Large intestine (tissue), 3 donors: ENCODE results near the gene LMO1. TPM values are rescaled to one million over a fixed set of nuclear protein-coding genes. Genes with fewer than 3 reads are reported as not detected.

Experiments used
- DNase-seq, 2 donors: peaks; one replicate each; pipeline versions ENCODE4 v3.0.0 to v3.0.0-alpha.2; 2013
- H3K27ac ChIP-seq: one replicate; pipeline ENCODE4 v1.5.1; 2013; ENCODE audit warnings: low read length
- H3K27me3 ChIP-seq: 2 replicates; pipeline ENCODE4 v1.6.1; 2013; ENCODE audit warnings: low read length; ENCODE audit not compliant: control insufficient read depth, insufficient read depth
- H3K36me3 ChIP-seq: 2 replicates; pipeline ENCODE4 v1.6.1; 2013; ENCODE audit warnings: low read length; ENCODE audit not compliant: control insufficient read depth, insufficient read depth
- H3K4me1 ChIP-seq: one replicate; pipeline ENCODE4 v1.6.1; 2013; ENCODE audit warnings: low read length; ENCODE audit not compliant: control insufficient read depth, insufficient read depth
- H3K4me3 ChIP-seq: one replicate; pipeline ENCODE4 v1.5.1; 2013; ENCODE audit warnings: low read length
- H3K9me3 ChIP-seq: one replicate; pipeline ENCODE4 v1.6.1; 2013; ENCODE audit warnings: mild to moderate bottlenecking, low read depth, low read length, moderate library complexity; ENCODE audit not compliant: control insufficient read depth
- WGBS: methylation state at CpG from one replicate; pipeline ENCODE4 v1.1.5; 2013; ENCODE audit warnings: low lambda C conversion rate; ENCODE audit not compliant: insufficient coverage; 5-methylcytosine and 5-hydroxymethylcytosine counted together
- polyA plus RNA-seq: library from polyadenylated mRNA; unstranded; fragments of 120-200 nt; gene quantifications from one replicate; pipeline ENCODE4 v1.2.1, GENCODE V29; 2013

LMO1 gene
- polyA plus RNA-seq, 1 donor: 0.12 TPM

GRCh38 chr11:8288824-8289491, 25.3 kb upstream of the LMO1 start:
- DNase-seq: no peak
- Histone ChIP-seq H3K27me3 (peaks cover 18% of the 10 kb centered on the region), H3K4me1 (no peaks in the 10 kb centered on the region), H3K4me3 (no peak overlapping the region), H3K9me3 (no peaks in the 10 kb centered on the region), H3K36me3 (no peaks in the 10 kb centered on the region), H3K27ac (no peak overlapping the region)
- WGBS: no CpG with 5 or more reads among the region's 13 CpGs

GRCh38 chr11:8288166-8288772, 24.6 kb upstream of the LMO1 start:
- H3K27me3 ChIP-seq: peaks cover 23% of the 10 kb centered on the region
- H3K36me3 ChIP-seq: no peaks in the 10 kb centered on the region
- no peak overlapping the region for H3K27ac ChIP-seq
- no CpG with 5 or more reads among the region's 3 CpGs for WGBS
- no peaks in the 10 kb centered on the region for H3K4me1 ChIP-seq
- H3K4me3 ChIP-seq: no peak overlapping the region
- no peak for DNase-seq
- H3K9me3 ChIP-seq: no peaks in the 10 kb centered on the region

- Histone ChIP-seq H3K4me3 (no peak overlapping the region), H3K27ac (no peak overlapping the region), H3K9me3 (no peaks in the 10 kb centered on the region), H3K36me3 (no peaks in the 10 kb centered on the region), H3K27me3 (peaks cover 28% of the 10 kb centered on the region), H3K4me1 (no peaks in the 10 kb centered on the region)
- DNase-seq: no peak
These were observed 24.0 kb upstream of the LMO1 start for GRCh38 chr11:8287703-8288102.

DNA sequence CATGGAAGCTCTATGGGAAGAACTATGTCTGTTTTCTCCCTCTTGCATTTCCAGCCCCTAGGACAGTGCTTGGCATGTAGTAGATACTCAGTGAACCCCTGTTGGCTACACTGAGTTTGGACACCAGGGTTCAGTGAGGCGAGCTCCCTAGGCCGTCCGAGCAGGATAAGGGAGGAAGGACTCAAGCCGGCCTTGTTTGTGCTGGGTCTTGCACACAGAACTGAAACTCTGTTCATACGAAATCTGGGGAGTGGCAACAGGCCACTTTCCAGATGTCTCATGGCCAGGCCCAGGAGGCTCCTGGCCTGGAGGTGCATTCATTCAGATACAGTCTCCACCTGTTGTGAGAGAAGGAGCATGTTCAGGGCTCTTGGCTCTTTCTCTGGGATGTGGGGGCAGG, 23.6 kb upstream of the LMO1 start:
- Histone ChIP-seq H3K36me3 (no peaks in the 10 kb centered on the region), H3K27me3 (peaks cover 32% of the 10 kb centered on the region), H3K4me1 (no peaks in the 10 kb centered on the region), H3K27ac (no peak overlapping the region), H3K4me3 (no peak overlapping the region), H3K9me3 (no peaks in the 10 kb centered on the region)
- WGBS: no CpG with 5 or more reads among the region's 5 CpGs
- DNase-seq: no peak

GRCh38 chr11:8286886-8287285, 23.2 kb upstream of the LMO1 start:
- Histone ChIP-seq H3K27me3 (peaks cover 36% of the 10 kb centered on the region), H3K4me1 (no peaks in the 10 kb centered on the region), H3K27ac (no peak overlapping the region), H3K4me3 (no peak overlapping the region), H3K9me3 (no peaks in the 10 kb centered on the region), H3K36me3 (no peaks in the 10 kb centered on the region)
- WGBS: no CpG with 5 or more reads among the region's 2 CpGs
- no peak for DNase-seq

- no peak overlapping the region for H3K4me3 ChIP-seq
- no peak for DNase-seq
- H3K27me3 ChIP-seq: peaks cover 41% of the 10 kb centered on the region
- no peaks in the 10 kb centered on the region for H3K9me3 ChIP-seq
- no CpG with 5 or more reads among the region's 4 CpGs for WGBS
- no peak overlapping the region for H3K27ac ChIP-seq
- H3K4me1 ChIP-seq: no peaks in the 10 kb centered on the region
- H3K36me3 ChIP-seq: no peaks in the 10 kb centered on the region
These were observed 22.1 kb upstream of the LMO1 start for GRCh38 chr11:8285796-8286195.

GRCh38 chr11:8285228-8285627, 21.6 kb upstream of the LMO1 start:
- no peak for DNase-seq
- no CpG with 5 or more reads among the region's 3 CpGs for WGBS

DNA sequence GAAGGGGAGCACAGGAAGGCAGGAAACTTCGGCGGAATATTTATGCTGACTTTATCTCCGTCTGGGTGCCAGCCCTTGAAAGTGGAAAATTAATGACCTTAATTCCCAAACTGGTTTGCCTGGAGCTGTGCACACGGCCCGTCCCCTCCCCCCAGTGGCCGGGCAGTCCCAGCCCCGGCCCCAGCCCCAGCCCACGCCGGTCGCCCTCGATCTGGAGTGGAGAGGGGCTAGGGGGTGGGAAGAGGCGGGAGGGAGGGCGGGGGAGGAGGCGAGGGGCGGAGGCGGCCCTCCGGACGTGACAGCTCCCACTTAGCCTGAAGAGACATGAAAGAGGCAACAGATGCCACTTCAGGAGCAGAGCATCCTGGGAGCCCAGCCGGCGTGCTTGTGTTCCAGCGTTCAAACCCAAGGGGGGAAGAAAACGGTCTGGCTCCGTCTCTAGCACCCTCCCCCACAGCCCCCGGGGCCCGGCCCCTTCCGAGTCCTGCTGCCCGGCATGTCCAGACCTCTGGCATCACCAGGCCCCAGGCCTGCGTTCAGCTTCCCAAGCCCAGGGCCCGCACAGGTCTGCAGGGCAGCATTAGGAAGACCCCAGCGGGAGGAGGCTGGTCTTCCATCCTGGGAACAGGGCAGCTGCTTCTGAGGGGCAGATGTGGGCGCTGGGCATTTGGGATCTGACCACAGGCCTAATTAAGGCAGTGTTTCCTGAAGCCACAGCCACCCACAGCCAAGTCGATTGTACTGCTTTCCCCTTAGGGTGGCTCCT, 20.0 kb upstream of the LMO1 start:
- H3K27ac ChIP-seq: no peak overlapping the region
- H3K27me3 ChIP-seq: peaks cover 41% of the 10 kb centered on the region
- H3K36me3 ChIP-seq: no peaks in the 10 kb centered on the region
- H3K9me3 ChIP-seq: no peaks in the 10 kb centered on the region
- WGBS: no CpG with 5 or more reads among the region's 32 CpGs
- DNase-seq: no peak
- no peaks in the 10 kb centered on the region for H3K4me1 ChIP-seq
- H3K4me3 ChIP-seq: no peak overlapping the region

More at GRCh38 chr11:8285228-8285627, 21.6 kb upstream of the LMO1 start:
- no peaks in the 10 kb centered on the region for H3K4me1 ChIP-seq
- H3K9me3 ChIP-seq: no peaks in the 10 kb centered on the region
- H3K27me3 ChIP-seq: peaks cover 41% of the 10 kb centered on the region
- no peak overlapping the region for H3K4me3 ChIP-seq
- H3K27ac ChIP-seq: no peak overlapping the region
- H3K36me3 ChIP-seq: no peaks in the 10 kb centered on the region

GRCh38 chr11:8283100-8283464, 19.4 kb upstream of the LMO1 start:
- no peak for DNase-seq
- Histone ChIP-seq H3K36me3 (no peaks in the 10 kb centered on the region), H3K4me3 (no peak overlapping the region), H3K9me3 (no peaks in the 10 kb centered on the region), H3K27ac (no peak overlapping the region), H3K27me3 (peaks cover 41% of the 10 kb centered on the region), H3K4me1 (no peaks in the 10 kb centered on the region)
- no CpG with 5 or more reads among the region's 8 CpGs for WGBS

GRCh38 chr11:8282631-8283030, 19.0 kb upstream of the LMO1 start:
- DNase-seq: no peak
- no CpG with 5 or more reads among the region's 10 CpGs for WGBS
- no peaks in the 10 kb centered on the region for H3K9me3 ChIP-seq
- peaks cover 45% of the 10 kb centered on the region for H3K27me3 ChIP-seq
- no peak overlapping the region for H3K27ac ChIP-seq
- H3K4me3 ChIP-seq: no peak overlapping the region
- H3K36me3 ChIP-seq: no peaks in the 10 kb centered on the region
- H3K4me1 ChIP-seq: no peaks in the 10 kb centered on the region
